Mucosa of gallbladder (tissue), 1 donor: ENCODE measurements around the gene OPA1. TPM values are rescaled to one million over a fixed set of nuclear protein-coding genes. Genes with fewer than 3 reads are reported as not detected.
A peak's percentile ranks its signal among the peaks of the same experiment; 100 is the strongest.
"Not testable (repeated sequence)": the region's sequence is repeated elsewhere in the genome, so short reads cannot be mapped to it uniquely, and the experiment has no call there.

Experiments
- DNase-seq: peaks from one replicate; pipeline ENCODE4 v3.0.0-alpha.2; 2020; ENCODE audit warnings: low spot score
- total RNA-seq: library from RNA; stranded (reverse); gene quantifications from one replicate; pipeline ENCODE4 v1.2.1, GENCODE V29; 2021
- donor health status: DM: no; HTN: no; CAD: no.

The OPA1 gene
- total RNA-seq, 1 donor from 2014 or later = 41.5 TPM

DNA sequence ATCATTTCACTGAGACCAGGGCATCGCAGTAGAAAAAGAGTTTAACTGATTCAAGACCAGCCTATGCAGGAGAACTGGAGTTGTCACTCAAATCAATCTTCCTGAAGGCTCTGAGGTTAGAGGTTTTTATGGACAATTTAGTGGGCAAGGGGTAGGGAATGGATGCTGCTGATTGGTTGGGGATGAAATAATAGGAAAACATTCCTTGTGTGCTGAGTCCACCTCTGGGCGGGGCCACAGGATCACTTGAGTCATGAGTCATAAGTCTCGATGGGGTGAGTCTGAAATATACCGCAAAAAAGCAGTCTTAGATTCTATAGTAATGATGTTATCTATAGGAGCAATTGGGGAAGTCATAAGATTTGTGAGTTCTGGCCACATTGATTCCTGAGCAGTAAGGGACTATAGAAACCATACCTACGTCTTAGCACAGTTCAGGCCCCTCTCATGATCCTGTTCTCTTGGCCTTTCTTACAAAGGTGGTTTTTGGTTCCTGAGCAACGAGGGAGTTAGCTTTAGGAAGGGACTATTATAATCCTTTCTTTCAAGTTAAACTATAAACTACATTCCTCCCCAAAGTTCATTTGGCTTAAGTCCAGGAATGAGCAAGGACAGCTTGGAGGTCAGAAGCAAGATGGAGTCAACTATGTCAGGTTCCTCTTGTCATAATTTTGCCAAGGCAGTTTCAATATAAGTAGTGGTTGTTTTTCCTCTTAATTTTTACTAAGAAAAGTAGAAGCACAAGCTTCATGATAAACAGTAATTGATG lies 2.7 kb upstream of the OPA1 start:
- DNase-seq = no peak

DNA sequence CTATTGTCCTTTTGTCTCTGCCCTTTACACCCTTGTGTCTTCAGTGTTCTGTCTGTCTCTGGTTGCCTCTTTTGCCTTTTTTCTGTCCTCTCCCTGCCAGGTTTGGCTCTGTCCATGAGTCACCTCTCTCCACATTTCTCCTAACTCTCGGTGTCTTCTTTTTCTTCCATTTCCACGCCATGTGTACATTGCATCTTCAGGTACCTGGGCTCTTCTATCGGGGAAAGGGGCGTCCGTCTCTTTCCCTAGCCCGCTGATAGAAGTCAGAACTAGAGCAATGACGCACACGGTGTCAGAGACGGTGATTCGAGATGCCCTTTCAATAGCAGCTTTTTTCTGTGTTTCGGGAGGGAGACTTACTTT lies 641 bp downstream of the OPA1 start:
- no peak for DNase-seq

DNA sequence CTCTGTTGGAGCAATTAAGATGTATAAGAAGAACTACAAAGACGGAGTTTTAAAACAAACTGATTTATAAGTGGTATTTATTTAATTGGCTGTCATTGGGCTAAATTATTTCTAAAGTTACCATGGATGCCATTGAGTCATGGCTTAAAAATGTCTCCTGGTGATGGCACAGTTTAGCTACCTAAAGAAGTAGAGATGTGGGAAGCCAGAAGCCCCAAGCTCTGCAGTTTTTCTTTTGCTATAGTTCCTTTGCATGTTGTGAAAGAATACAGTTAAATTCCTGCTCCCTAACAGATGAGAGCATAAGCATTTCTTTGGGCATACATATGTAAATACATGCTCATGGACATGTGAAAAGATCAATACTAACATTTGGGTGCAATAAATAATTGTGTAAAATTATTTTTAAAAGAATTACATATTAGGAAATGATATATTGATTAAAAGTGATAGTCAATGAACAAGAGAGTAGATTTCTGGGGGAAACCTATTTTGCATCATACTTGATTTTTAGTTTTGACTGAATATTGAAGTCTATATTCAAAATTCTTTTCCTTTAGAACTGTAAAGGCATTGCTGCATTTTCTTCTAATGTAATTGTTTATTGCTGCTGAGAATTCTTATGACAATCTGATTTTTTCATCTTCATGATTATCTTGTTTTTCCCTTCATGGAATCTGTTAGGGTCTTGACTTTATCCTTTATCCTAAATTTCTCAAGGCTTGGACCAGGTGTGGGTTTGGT lies 2.1 kb downstream of the OPA1 start:
- no peak for DNase-seq

DNA sequence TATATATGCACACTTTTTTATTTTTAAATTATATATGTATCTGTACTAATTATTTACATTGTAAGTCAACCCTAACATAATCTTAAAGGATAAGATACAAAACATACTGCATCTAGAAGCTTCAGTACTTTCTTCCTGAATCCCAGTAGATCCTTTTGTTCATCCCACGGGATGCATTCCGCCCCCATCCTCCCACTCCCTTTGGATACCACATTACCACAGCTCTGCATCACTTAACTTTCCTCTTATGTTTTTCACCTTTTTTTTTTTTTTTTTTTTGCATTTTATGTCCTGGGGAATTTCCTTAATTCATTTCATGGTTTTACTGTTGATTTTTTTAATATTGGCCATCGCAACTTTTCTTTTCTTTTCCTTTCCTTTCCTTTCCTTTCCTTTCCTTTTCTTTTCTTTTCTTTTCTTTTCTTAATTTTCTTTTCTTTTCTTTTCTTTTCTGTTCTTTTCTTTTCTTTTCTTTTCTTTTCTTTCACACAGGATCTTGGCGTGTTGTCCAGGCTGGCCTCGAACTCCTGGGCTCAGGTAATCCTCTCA lies 3.0 kb downstream of the OPA1 start:
- DNase-seq = no peak

DNA sequence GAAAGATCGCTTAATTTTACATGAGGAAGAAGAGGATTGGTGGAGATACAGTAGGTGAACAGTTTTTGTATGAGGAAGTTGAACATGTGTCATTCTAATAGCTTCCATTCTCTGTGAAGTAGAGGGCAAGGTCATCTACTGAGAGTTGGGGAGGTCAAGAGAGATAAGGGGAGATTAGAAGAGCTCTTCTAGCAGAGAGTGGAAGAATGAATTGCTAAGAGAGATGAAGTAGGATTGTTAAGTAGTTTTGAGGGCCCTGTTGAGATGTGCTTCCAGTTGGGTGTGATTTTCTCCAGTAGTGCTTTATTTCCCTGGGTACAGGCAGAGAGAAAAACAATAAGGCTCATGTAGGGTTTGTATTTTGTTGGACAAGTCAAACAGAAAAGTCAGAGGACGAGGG lies 5.2 kb downstream of the OPA1 start:
- no peak for DNase-seq

DNA sequence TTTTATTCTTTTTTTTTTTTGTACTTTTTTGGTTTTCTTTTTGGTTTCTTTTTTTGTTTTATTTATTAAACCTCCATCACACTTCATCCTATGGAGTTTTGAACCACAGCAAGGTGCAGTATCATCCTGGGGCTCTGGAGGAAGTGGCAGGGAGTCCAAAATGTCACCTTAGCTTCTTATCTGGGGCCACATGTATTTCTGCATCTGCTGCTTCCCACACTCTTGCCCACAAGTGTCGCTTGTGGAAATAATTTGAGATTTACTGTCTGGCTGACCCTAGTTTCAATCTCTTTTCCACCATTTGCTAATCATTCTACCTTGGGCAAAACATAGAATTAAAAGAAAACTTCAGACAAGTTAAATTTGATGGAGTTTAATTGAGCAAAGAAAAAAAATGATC lies 6.4 kb downstream of the OPA1 start:
- no peak for DNase-seq

DNA sequence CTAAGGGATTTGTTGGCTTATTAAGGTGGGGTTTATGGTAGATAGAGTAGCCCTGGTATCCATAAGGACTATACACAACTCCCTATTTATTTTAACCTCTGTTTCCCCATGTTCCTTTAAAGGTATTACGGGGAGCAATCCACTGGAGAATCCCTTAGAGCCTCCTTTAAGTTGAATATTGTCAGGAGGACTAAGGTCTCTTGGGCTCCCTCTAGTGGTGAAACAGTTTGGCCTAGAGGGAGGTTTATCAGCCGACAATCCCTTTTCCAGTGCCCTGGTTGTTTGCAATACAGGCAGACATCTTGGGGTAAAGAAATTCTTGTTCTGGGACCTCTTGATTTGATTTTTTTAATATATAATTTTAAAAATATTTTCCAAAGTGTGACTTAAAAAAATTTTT lies 12.9 kb downstream of the OPA1 start:
- peak; percentile 58 for DNase-seq

DNA sequence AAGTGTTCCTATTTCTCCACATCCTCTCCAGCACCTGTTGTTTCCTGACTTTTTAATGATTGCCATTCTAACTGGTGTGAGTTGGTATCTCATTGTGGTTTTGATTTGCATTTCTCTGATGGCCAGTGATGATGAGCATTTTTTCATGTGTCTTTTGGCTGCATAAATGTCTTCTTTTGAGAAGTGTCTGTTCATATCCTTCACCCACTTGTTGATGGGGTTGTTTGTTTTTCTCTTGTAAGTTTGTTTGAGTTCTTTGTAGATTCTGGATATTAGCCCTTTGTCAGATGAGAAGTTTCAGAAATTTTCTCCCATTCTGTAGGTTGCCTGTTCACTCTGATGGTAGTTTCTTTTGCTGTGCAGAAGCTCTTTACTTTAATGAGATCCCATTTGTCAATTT lies 13.9 kb downstream of the OPA1 start:
- not testable (repeated sequence) for DNase-seq

DNA sequence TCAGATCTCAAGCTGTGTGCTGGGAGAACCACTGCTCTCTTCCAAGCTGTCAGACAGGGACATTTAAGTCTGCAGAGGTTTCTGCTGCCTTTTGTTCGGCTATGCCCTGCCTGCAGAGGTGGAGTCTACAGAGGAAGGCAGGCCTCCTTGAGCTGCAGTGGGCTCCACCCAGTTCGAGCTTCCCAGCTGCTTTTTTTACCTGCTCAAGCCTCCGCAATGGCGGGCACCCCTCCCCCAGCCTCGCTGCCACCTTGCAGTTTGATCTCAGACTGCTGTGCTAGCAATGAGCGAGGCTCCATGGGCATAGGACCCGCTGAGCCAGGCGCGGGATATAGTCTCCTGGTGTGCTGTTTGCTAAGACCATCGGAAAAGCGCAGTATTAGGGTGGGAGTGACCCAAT lies 17.5 kb downstream of the OPA1 start:
- not testable (repeated sequence) for DNase-seq

DNA sequence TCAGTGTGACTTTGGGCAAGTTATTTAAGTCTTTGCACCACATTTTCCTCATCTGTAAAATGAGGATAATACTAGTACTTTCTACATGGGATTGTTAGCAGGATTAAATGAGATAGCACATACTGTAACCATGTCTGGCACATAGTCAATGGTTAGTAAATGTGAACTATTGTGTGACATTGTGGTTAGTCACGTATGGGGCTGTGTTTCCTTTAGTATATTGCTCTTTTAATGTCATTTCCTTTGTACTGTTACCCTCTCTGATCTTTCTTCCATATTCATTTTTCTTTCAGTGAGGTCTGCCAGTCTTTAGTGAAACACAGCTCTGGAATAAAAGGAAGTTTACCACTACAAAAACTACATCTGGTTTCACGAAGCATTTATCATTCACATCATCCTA lies 21.4 kb downstream of the OPA1 start:
- no peak for DNase-seq

DNA sequence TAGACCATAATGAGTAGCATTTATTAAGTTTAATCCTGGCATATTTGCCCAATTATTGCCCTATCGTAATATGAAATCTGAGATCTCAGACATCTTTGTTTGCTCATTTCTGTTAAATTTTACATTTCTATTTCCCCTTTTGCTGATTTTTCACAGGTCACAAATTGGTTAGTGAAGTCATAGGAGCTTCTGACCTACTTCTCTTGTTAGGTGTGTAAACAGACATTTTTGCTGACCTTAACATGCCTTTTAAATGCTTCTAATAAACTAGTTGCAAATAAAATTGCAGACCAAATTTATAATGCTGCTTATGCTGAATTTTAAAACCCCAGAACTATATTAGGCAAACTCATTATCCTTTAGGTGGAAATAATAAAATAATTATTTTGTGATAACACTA lies 24.6 kb downstream of the OPA1 start:
- DNase-seq = no peak

DNA sequence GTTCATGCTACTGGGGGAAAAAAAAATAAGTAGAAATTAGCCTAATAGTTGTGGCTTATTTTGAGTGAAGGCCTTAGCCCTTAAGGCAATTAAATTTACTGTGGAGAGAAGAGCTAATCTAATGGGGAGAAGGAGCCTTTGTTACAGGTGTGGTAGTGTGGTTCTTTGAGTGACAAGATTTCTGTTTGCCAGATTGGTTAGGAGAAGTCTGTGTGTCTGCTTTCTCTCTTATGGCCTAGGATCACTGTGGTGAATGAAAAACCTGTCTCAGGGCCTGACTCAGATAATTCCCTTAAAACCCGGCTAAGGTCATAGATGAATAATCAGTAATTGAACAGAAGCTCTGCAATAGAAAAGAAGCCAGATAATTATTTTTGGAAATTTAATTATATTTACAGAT lies 27.0 kb downstream of the OPA1 start:
- DNase-seq = no peak

DNA sequence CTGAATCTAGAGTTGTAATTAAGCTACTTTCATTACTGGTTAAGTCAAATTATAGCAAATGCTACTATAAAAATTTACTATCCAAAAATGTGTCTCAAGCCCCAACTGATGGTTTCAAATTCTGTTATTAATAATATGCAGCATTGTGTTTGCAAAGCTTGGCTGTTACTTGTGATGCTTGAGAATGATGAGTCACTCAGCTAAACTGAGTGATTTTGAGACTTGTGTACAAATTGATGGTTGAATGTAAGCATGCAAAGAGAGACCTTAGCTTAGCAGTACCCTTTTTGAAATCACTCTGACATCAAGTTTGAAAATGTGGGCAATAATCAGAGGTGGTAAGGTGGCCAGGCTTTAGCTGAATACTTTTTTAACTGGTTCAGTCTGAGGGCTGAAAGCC lies 27.6 kb downstream of the OPA1 start:
- no peak for DNase-seq

DNA sequence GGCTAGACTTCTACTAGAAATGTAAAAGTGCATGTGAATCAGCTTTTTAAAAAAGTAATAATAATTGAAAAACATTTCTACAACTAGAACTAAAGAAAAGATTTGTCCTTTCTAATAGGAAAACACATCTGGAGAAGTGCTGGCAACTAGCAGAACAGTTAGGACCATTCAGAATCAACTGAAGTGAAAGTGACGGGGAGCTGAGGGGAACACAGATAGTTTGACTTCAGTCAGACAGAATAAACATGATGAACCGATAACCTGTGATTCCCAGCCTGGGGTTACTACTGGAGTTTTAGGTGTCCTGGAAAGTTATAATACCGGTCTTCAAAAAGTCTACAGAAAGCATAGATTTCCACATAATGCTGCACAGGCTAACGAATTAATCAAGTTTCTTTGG lies 28.1 kb downstream of the OPA1 start:
- no peak for DNase-seq

DNA sequence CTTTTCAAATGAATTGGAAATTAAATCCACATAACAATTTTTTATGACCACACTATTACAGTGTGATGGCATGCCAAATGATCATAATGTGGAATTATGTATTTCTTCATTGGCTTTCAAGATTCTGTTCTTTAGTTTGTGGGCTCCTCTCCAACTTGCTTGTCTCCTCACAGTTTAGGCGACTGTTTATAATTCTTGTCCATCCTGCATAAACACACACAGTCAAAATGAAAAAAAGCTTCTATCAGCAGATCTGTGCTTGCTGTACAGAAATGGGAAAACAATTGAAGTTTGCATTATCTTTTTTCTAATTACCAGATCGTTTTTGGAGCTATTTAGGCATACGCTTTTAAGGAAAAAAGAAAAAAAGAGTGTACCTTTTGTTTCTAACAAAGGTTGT lies 37.0 kb downstream of the OPA1 start:
- no peak for DNase-seq

DNA sequence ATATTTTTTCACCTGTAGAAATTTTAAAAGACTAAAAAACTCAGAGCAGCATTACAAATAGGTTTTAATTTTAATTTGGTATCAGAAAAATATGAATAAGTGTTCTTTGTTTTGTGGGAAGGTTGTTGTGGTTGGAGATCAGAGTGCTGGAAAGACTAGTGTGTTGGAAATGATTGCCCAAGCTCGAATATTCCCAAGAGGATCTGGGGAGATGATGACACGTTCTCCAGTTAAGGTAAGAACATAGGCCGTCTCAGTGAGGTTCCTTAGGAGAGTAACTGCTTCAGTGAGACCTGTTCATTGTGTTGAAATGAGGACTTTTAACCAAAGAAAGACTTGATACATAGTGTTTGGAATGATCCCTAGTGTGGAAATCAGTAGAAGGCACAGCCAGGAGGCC lies 44.8 kb downstream of the OPA1 start:
- no peak for DNase-seq

DNA sequence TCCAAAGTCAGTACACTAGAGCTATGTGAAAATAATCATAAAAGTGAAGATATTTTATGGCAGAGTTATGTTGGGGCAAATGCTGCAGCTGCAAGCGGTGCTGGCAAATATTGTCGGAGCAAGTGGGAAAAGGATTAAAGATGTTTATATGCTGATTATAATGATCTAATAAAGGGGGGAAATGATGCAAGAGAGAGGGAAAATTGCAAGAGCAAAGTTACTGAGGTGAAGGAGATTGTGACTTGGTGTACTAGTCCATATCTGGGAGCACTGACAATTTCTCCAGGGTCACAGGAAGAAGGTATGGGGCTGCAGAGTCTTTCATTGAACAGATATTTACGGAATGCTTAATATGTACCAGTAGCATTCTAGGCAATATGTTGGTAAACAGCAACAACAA lies 45.8 kb downstream of the OPA1 start:
- no peak for DNase-seq

DNA sequence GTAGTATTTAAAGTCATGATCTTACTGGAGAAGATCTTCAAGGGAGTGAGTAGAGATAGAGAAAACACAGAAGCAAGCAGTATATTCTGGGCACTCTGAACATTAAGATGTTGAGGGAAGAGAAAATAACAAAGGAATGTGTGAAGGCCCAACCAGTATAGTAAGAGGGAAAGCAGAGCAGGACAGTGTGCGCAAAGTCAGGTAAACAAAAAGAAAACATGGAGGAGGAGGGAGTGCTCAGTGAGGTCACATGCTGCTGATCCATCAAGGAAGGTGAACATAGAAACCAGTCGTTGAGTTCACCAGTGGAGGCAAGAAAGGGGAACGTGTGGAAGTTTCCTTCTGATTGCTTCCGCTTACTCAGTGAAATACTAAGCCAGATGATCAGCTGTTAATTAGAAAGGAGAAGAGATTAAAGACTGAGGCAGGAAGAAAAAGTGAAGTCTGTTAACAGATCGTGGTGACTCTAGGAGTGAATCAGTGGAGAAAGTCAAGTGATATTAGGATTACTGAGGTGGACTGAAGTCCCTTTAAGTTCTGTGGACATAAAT lies 47.2 kb downstream of the OPA1 start:
- DNase-seq = no peak

DNA sequence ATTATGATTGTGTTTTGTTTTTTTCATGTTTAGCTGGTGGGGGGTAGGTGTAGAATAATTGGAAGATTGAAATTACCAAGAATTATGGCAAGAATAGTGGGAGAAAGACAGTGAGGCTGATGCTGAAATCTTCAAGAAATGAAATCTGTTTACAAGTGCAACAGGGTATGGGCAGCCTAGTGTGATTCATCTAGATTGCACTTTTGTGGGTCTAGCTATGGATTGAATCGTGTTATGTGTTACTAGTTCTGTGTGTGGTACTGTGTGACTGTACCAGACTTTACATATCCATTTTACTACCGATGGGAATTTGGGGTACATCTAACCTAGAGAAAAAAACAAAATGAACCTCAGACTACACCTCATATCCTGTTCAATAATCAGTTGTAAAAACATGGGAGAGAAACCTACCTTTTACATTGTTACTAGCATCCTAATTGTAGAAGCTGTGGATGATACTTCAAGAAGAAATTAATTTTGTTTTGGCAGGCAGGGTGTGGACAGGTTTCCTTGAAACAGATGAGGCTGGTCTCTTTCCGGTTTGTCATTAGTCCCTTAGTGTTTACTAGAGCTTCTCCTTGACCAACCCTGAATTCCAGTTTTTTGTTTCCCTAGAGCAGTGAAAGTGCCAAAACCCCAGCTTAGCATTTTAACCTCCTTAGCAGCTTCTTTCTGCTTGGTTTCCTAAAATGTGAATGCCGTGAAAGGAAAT lies 47.9 kb downstream of the OPA1 start:
- no peak for DNase-seq

DNA sequence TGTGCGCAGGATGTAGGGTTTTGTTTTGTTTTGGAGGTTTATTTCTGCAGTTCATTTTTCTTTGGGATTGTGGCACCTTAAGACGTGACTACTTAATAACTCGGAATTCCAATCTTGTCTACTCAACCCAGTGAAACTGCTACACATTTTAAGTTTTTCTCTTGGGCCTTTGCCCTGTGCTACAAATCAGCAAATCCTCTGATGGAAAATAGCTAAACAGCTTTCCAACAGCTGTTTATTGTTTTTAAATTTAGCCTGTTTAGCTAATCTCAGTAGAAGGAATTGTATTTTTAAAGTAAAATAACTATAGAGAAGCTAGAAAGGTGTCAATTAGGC lies 48.4 kb downstream of the OPA1 start:
- DNase-seq = no peak

DNA sequence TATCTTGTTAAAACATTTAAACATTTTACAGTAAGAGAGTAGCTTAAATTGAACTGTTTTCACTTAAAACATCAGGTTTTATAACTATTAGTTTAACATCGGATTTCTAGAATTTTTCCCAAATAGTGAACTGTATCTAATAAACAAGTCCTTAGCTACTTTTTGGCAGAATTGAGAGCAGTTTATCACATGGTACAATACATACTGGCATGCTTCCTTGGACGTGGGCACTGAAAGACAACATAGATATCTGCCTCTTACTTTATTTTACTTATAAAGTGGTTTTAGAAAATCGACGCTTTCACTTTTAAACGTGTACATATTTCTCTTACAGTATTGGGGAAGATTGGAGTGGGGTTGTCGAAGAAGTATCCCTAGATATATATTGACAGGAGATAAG lies 52.8 kb downstream of the OPA1 start:
- DNase-seq = no peak

DNA sequence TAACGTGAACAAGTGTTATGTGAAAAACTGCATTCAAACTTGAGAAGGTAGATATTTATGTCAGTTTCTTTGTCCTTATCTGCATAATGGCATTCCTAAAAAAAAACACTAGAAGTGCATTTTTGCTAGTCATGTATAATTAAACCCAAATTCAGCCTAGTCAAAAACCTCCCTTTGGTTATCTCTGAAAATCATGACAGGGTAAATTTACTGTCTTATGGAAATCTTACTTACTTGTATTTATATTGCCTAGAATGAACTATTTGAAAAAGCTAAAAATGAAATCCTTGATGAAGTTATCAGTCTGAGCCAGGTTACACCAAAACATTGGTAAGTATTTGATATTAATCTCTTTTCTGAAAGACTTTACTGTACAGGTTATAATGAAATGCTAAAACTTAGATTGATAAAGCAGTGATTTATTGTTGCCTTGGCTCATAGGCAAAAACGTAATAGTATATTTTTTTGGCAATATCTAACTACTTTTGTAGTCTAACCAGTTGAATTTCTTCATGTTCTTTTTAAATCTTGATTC lies 55.6 kb downstream of the OPA1 start:
- DNase-seq = no peak
